Measurements from ENCODE around the gene CSAG3.
"Not testable (repeated sequence)": the region's sequence is repeated elsewhere in the genome, so short reads cannot be mapped to it uniquely, and the experiment has no call there.

DNA sequence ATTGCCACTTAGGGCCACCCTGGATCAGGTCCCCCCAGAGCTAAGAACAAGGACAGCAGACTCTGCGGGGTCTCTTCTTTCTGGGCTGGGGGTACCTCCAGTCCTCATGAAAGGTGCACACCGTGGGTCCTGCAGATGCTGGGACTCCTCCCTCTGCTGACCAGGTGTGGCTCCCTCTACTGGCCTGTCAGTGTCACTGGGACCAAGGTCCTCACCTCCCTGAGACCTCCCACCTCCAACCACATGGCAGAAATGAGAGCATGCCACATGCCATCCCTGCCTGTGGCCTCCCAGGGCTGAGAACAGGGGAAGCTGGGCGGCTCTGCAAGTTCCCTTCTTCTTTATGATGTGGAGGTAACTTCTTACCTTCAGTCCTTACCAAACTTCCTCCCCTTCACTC lies 28.0 kb downstream of the CSAG3 start:
- TF ChIP-seq CTCF, POLR2A (IDR thresholded peaks at IDR 0.05): not testable (repeated sequence)
